Neural cell (in vitro differentiated cells): Measurements from ENCODE around the gene GPC5. TPM values are rescaled to one million over a fixed set of nuclear protein-coding genes. Genes with fewer than 3 reads are reported as not detected.
A peak's percentile ranks its signal among the peaks of the same experiment; 100 is the strongest.

Source experiments
- H2AFZ ChIP-seq: fragments of 200-600, 300-800 bp; sonication (generic), shearing (Covaris generic); 2 replicates; pipeline ENCODE4 v1.6.0; 2014; ENCODE audit warnings: low read depth, mild to moderate bottlenecking, antibody characterized with exemption, low read length, moderate library complexity
- H3F3A ChIP-seq: fragments of 200-600 bp; shearing (Covaris generic); 2 replicates; pipeline ENCODE4 v1.6.1; 2016; ENCODE audit warnings: mild to moderate bottlenecking, moderate library complexity, mixed read lengths, antibody characterized with exemption, low read length; ENCODE audit not compliant: insufficient read depth, poor library complexity, severe bottlenecking
- H3K27ac ChIP-seq: fragments of 200-600, 300-800 bp; sonication (generic), shearing (Covaris generic); 2 replicates; pipeline ENCODE4 v1.5.1; 2014; ENCODE audit warnings: mild to moderate bottlenecking, low read length, moderate library complexity
- H3K27me3 ChIP-seq: fragments of 300-800, 200-600 bp; sonication (generic), shearing (Covaris generic); 2 replicates; pipeline ENCODE4 v1.6.0; 2014; ENCODE audit warnings: mild to moderate bottlenecking, low read depth, low read length, moderate library complexity; ENCODE audit not compliant: insufficient read depth
- H3K36me3 ChIP-seq: fragments of 300-800, 200-600 bp; sonication (generic), shearing (Covaris generic); 2 replicates; pipeline ENCODE4 v1.5.1; 2014; ENCODE audit warnings: mild to moderate bottlenecking, antibody characterized with exemption, low read length, moderate library complexity; ENCODE audit not compliant: insufficient read depth
- H3K4me2 ChIP-seq: fragments of 300-800, 200-600 bp; sonication (generic), shearing (Covaris generic); 2 replicates; pipeline ENCODE4 v1.6.0; 2014; ENCODE audit warnings: mild to moderate bottlenecking, low read length
- H3K4me3 ChIP-seq: fragments of 300-800, 200-600 bp; sonication (generic), shearing (Covaris generic); 2 replicates; pipeline ENCODE4 v1.5.1; 2014; ENCODE audit warnings: mild to moderate bottlenecking, low read length, moderate library complexity
- H3K79me2 ChIP-seq: fragments of 200-600 bp; shearing (Covaris generic); replicated peaks from 2 replicates; pipeline ENCODE4 v1.6.0; 2014; ENCODE audit warnings: mild to moderate bottlenecking, low read length, moderate library complexity; ENCODE audit not compliant: insufficient read depth
- H3K9ac ChIP-seq: fragments of 300-800, 200-600 bp; sonication (generic), shearing (Covaris generic); 2 replicates; pipeline ENCODE4 v1.6.1; 2016; ENCODE audit warnings: mild to moderate bottlenecking, low read length, mixed read lengths
- H3K9me2 ChIP-seq: fragments of 200-600 bp; shearing (Covaris generic); 2 replicates; pipeline ENCODE4 v1.6.1; 2016; ENCODE audit warnings: mild to moderate bottlenecking, low read length, mixed read lengths; ENCODE audit not compliant: insufficient read depth
- H3K9me3 ChIP-seq: fragments of 200-600, 300-800 bp; sonication (generic), shearing (Covaris generic); 2 replicates; pipeline ENCODE4 v1.6.1; 2016; ENCODE audit warnings: mild to moderate bottlenecking, mixed run types, low read length, moderate library complexity, mixed read lengths
- H4K20me1 ChIP-seq: fragments of 200-600 bp; shearing (Covaris generic); 2 replicates; pipeline ENCODE4 v1.6.1; 2016; ENCODE audit warnings: mild to moderate bottlenecking, mixed run types; ENCODE audit not compliant: insufficient read depth
- EP300 ChIP-seq: fragments of 450-650 bp; conservative IDR thresholded peaks from 2 replicates; pipeline ENCODE4 v1.6.1; 2014; ENCODE audit warnings: antibody characterized with exemption, mild to moderate bottlenecking, moderate library complexity; ENCODE audit not compliant: poor library complexity, severe bottlenecking
- EZH2 ChIP-seq: fragments of 200-600, 300-800 bp; shearing (Covaris generic), sonication (generic); IDR thresholded peaks from 2 replicates; pipeline ENCODE4 v1.6.1; 2014; ENCODE audit warnings: antibody characterized with exemption, low read length, borderline replicate concordance, mild to moderate bottlenecking; ENCODE audit not compliant: insufficient read depth, poor library complexity, severe bottlenecking
- MXI1 ChIP-seq: fragments of 450-650 bp; conservative IDR thresholded peaks from 2 replicates; pipeline ENCODE4 v1.6.1; 2014; ENCODE audit warnings: antibody characterized with exemption, mild to moderate bottlenecking; ENCODE audit not compliant: poor library complexity, severe bottlenecking
- POLR2AphosphoS5 ChIP-seq: IDR thresholded peaks from 2 replicates; pipeline ENCODE4 v1.6.1; 2012
- RAD21 ChIP-seq: fragments of 450-650 bp; conservative IDR thresholded peaks from 2 replicates; pipeline ENCODE4 v1.6.1; 2014; ENCODE audit warnings: antibody characterized with exemption, mild to moderate bottlenecking, moderate library complexity
- SMC3 ChIP-seq: fragments of 450-650 bp; conservative IDR thresholded peaks from 2 replicates; pipeline ENCODE4 v1.6.1; 2014; ENCODE audit warnings: antibody characterized with exemption, mild to moderate bottlenecking, moderate library complexity; ENCODE audit not compliant: poor library complexity
- TAF1 ChIP-seq: IDR thresholded peaks from 2 replicates; pipeline ENCODE4 v1.6.1; 2012; ENCODE audit warnings: low read depth
- polyA plus RNA-seq: library from polyadenylated mRNA; depleted of rRNA; stranded (reverse); fragments of >200 nt; gene quantifications from 2 replicates; pipeline ENCODE4 v1.2.3, GENCODE V29; 2014
- TF ChIP-seq, protein P1 (sequence below): fragments of 450-650 bp; IDR thresholded peaks from 2 replicates; pipeline ENCODE4 v1.5.1; 2014; ENCODE audit warnings: antibody characterized with exemption, mild to moderate bottlenecking, moderate library complexity; ENCODE audit not compliant: poor library complexity, severe bottlenecking
- TF ChIP-seq, protein P2 (sequence below): IDR thresholded peaks from 2 replicates; pipeline ENCODE4 v1.6.1; 2012; ENCODE audit warnings: borderline replicate concordance

The GPC5 gene
- polyA plus RNA-seq, 1 donor from 2014 or later: 5.0 TPM

DNA sequence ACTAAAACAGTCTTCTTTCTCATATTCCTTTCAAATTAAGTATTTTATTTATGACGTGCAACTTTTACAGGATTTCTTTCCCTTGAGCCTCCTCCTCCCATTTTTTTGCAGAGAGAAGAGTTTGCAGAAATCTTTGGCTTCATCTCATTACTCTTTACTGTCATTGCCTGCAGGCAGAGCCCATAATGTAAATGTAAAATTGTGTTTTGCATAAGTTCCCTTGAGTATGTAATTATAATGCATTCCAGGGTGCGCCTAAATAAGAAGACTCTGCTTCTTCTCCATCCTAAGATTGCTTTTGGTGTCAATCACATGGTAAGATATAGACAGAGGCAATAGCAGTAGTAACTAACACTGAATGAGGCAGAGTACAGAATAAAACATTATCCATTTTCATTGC, 27.9 kb upstream of the GPC5 start:
- Histone ChIP-seq H3K79me2 (no peaks in the 10 kb centered on the region), H3K4me3 (peak overlapping the region; percentile 28), H2AFZ (no peak overlapping the region), H3K9me2 (no peaks in the 10 kb centered on the region), H3K36me3 (no peaks in the 10 kb centered on the region), H3K9me3 (no peaks in the 10 kb centered on the region), H3K27ac (peak overlapping the region; percentile 21), H3F3A (no peaks in the 10 kb centered on the region), H3K27me3 (no peaks in the 10 kb centered on the region), H3K9ac (no peak overlapping the region), H4K20me1 (no peaks in the 10 kb centered on the region), H3K4me2 (peak overlapping the region; percentile 17)
- TF ChIP-seq MXI1: no peak
- no peak for TF ChIP-seq SMC3
- TF ChIP-seq, protein P1, sequence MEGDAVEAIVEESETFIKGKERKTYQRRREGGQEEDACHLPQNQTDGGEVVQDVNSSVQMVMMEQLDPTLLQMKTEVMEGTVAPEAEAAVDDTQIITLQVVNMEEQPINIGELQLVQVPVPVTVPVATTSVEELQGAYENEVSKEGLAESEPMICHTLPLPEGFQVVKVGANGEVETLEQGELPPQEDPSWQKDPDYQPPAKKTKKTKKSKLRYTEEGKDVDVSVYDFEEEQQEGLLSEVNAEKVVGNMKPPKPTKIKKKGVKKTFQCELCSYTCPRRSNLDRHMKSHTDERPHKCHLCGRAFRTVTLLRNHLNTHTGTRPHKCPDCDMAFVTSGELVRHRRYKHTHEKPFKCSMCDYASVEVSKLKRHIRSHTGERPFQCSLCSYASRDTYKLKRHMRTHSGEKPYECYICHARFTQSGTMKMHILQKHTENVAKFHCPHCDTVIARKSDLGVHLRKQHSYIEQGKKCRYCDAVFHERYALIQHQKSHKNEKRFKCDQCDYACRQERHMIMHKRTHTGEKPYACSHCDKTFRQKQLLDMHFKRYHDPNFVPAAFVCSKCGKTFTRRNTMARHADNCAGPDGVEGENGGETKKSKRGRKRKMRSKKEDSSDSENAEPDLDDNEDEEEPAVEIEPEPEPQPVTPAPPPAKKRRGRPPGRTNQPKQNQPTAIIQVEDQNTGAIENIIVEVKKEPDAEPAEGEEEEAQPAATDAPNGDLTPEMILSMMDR: no peak
- TF ChIP-seq, protein P2, sequence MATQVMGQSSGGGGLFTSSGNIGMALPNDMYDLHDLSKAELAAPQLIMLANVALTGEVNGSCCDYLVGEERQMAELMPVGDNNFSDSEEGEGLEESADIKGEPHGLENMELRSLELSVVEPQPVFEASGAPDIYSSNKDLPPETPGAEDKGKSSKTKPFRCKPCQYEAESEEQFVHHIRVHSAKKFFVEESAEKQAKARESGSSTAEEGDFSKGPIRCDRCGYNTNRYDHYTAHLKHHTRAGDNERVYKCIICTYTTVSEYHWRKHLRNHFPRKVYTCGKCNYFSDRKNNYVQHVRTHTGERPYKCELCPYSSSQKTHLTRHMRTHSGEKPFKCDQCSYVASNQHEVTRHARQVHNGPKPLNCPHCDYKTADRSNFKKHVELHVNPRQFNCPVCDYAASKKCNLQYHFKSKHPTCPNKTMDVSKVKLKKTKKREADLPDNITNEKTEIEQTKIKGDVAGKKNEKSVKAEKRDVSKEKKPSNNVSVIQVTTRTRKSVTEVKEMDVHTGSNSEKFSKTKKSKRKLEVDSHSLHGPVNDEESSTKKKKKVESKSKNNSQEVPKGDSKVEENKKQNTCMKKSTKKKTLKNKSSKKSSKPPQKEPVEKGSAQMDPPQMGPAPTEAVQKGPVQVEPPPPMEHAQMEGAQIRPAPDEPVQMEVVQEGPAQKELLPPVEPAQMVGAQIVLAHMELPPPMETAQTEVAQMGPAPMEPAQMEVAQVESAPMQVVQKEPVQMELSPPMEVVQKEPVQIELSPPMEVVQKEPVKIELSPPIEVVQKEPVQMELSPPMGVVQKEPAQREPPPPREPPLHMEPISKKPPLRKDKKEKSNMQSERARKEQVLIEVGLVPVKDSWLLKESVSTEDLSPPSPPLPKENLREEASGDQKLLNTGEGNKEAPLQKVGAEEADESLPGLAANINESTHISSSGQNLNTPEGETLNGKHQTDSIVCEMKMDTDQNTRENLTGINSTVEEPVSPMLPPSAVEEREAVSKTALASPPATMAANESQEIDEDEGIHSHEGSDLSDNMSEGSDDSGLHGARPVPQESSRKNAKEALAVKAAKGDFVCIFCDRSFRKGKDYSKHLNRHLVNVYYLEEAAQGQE: no peak
- no peak for TF ChIP-seq TAF1
- TF ChIP-seq EZH2: no peak
- no peak for TF ChIP-seq RAD21
- no peak for TF ChIP-seq EP300
- no peak for TF ChIP-seq POLR2AphosphoS5

DNA sequence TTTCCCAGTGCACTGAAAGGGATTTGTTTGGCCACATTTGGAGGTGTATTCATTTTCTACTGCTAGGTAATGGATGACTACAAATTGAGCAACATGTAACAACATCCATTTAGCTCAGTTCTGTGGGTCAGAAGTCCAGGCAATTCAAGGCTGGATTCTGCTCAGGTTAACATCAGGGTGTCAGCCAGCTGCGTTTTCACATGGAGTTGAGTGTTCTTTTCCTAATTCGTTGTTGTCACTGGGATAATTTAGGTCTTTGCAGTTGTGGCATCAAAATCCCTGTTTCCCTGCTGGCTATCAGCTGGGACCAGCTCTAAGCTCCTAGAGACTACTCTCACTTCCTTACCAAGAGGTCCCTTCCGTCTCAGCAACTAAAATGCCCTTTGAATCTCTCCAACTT, 25.5 kb upstream of the GPC5 start:
- no peaks in the 10 kb centered on the region for H3K9me2 ChIP-seq
- H3K4me2 ChIP-seq: no peak overlapping the region
- no peak for TF ChIP-seq MXI1
- no peak for TF ChIP-seq POLR2AphosphoS5
- no peak for TF ChIP-seq RAD21
- TF ChIP-seq, protein P1: no peak
- TF ChIP-seq TAF1: no peak
- TF ChIP-seq SMC3: no peak
- TF ChIP-seq, protein P2: no peak
- no peak for TF ChIP-seq EZH2
- TF ChIP-seq EP300: no peak
- H3K27me3 ChIP-seq: no peaks in the 10 kb centered on the region
- H2AFZ ChIP-seq: no peak overlapping the region
- no peaks in the 10 kb centered on the region for H3K36me3 ChIP-seq
- H3K79me2 ChIP-seq: no peaks in the 10 kb centered on the region
- no peak overlapping the region for H3K9ac ChIP-seq
- no peaks in the 10 kb centered on the region for H3K9me3 ChIP-seq
- H3F3A ChIP-seq: no peaks in the 10 kb centered on the region
- no peak overlapping the region for H3K4me3 ChIP-seq
- H3K27ac ChIP-seq: no peak overlapping the region
- H4K20me1 ChIP-seq: no peaks in the 10 kb centered on the region
